Progenitor cell of endocrine pancreas (in vitro differentiated cells): ENCODE measurements around the gene CPT1B. TPM values are rescaled to one million over a fixed set of nuclear protein-coding genes. Genes with fewer than 3 reads are reported as not detected.
A peak's percentile ranks its signal among the peaks of the same experiment; 100 is the strongest.

ENCODE experiments used
- DNase-seq: peaks from one replicate; pipeline ENCODE4 v3.0.0; 2021; ENCODE audit warnings: low spot score; ENCODE audit not compliant: unreplicated experiment
- H3K27ac Mint-ChIP-seq: 2 replicates; pipeline ENCODE4 v1.8.0; 2021; ENCODE audit warnings: mild to moderate bottlenecking, moderate library complexity, mixed read lengths
- H3K27me3 Mint-ChIP-seq: 2 replicates; pipeline ENCODE4 v1.8.0; 2021; ENCODE audit warnings: mixed read lengths
- H3K36me3 Mint-ChIP-seq: 2 replicates; pipeline ENCODE4 v1.8.0; 2022; ENCODE audit warnings: mixed read lengths; ENCODE audit not compliant: insufficient read depth
- H3K4me1 Mint-ChIP-seq: 2 replicates; pipeline ENCODE4 v1.8.0; 2021; ENCODE audit warnings: low read depth, mixed read lengths
- H3K4me3 Mint-ChIP-seq: 2 replicates; pipeline ENCODE4 v1.8.0; 2021; ENCODE audit warnings: low read depth, mild to moderate bottlenecking, moderate library complexity, mixed read lengths
- H3K9me3 Mint-ChIP-seq: 2 replicates; pipeline ENCODE4 v1.8.0; 2021; ENCODE audit warnings: low read depth, mixed read lengths
- CTCF ChIP-seq: fragments of 200-600 bp; sonication (generic); IDR thresholded peaks from one replicate; pipeline ENCODE4 v1.5.0; 2021; ENCODE audit warnings: antibody characterized with exemption, mild to moderate bottlenecking; ENCODE audit not compliant: unreplicated experiment
- total RNA-seq: library from RNA; stranded (reverse); gene quantifications from 2 replicates; pipeline ENCODE4 v1.2.1, GENCODE V29; 2021

CPT1B gene
- total RNA-seq, 1 donor from 2014 or later: 136 TPM

GRCh38 chr22:50604256-50605001 lies 26.2 kb upstream of the CPT1B start:
- no peak overlapping the region for H3K4me3 Mint-ChIP-seq
- no peak for TF ChIP-seq CTCF
- no peaks in the 10 kb centered on the region for H3K9me3 Mint-ChIP-seq
- no peak overlapping the region for H3K27ac Mint-ChIP-seq
- H3K36me3 Mint-ChIP-seq: peaks cover 3% of the 10 kb centered on the region
- no peak for DNase-seq
- peaks cover 5% of the 10 kb centered on the region for H3K4me1 Mint-ChIP-seq
- peaks cover 47% of the 10 kb centered on the region for H3K27me3 Mint-ChIP-seq

GRCh38 chr22:50603511-50604255 lies 25.5 kb upstream of the CPT1B start:
- Mint-ChIP-seq H3K9me3 (no peaks in the 10 kb centered on the region), H3K4me1 (peaks cover 5% of the 10 kb centered on the region), H3K4me3 (no peak overlapping the region), H3K27me3 (peaks cover 41% of the 10 kb centered on the region), H3K36me3 (peaks cover 3% of the 10 kb centered on the region), H3K27ac (no peak overlapping the region)
- DNase-seq: no peak
- no peak for TF ChIP-seq CTCF

- TF ChIP-seq CTCF: no peak
- Mint-ChIP-seq H3K9me3 (no peaks in the 10 kb centered on the region), H3K36me3 (peaks cover 5% of the 10 kb centered on the region), H3K4me1 (peaks cover 5% of the 10 kb centered on the region), H3K27me3 (peaks cover 41% of the 10 kb centered on the region), H3K4me3 (peak overlapping the region; percentile 61), H3K27ac (no peak overlapping the region)
- no peak for DNase-seq
Measured at GRCh38 chr22:50602338-50602700, 24.1 kb upstream of the CPT1B start.

- Mint-ChIP-seq H3K36me3 (peaks cover 5% of the 10 kb centered on the region), H3K9me3 (no peaks in the 10 kb centered on the region), H3K4me1 (peaks cover 5% of the 10 kb centered on the region), H3K4me3 (peak overlapping the region; percentile 61), H3K27ac (peak overlapping the region; percentile 39), H3K27me3 (peaks cover 40% of the 10 kb centered on the region)
- TF ChIP-seq CTCF: no peak
- DNase-seq: no peak
Measured at GRCh38 chr22:50601669-50602337, 23.6 kb upstream of the CPT1B start.

- no peak for DNase-seq
- peaks cover 5% of the 10 kb centered on the region for H3K36me3 Mint-ChIP-seq
- H3K27me3 Mint-ChIP-seq: peaks cover 38% of the 10 kb centered on the region
- H3K4me1 Mint-ChIP-seq: peaks cover 5% of the 10 kb centered on the region
- H3K27ac Mint-ChIP-seq: no peak overlapping the region
- no peak for TF ChIP-seq CTCF
- peak overlapping the region; percentile 61 for H3K4me3 Mint-ChIP-seq
- H3K9me3 Mint-ChIP-seq: no peaks in the 10 kb centered on the region
Measured at GRCh38 chr22:50600967-50601668, 22.9 kb upstream of the CPT1B start.
